SK-N-SH treated with all-trans-retinoic acid at 6 μM for 48 hours (cell line): Measurements from ENCODE around the gene ELP1.

ENCODE experiments used
- ARNTL ChIP-seq: fragments of 450-650 bp; formaldehyde crosslinking; IDR thresholded peaks from 2 replicates; pipeline ENCODE4 v1.5.0; 2020; ENCODE audit warnings: low read depth, mild to moderate bottlenecking, moderate library complexity, borderline replicate concordance
- ESRRG ChIP-seq: fragments of 250-450 bp; sonication (Bioruptor Pico); IDR thresholded peaks from 2 replicates; pipeline ENCODE4 v1.6.1; 2021; ENCODE audit warnings: mild to moderate bottlenecking
- ISL1 ChIP-seq: fragments of 250-450 bp; sonication (Bioruptor Pico); IDR thresholded peaks from 2 replicates; pipeline ENCODE4 v2.1.2; 2022; ENCODE audit warnings: mild to moderate bottlenecking, moderate library complexity
- RARB ChIP-seq: fragments of 250-450 bp; sonication (Bioruptor Pico); IDR thresholded peaks from 2 replicates; pipeline ENCODE4 v1.8.0; 2021; ENCODE audit warnings: mild to moderate bottlenecking, moderate library complexity
- TOX ChIP-seq: fragments of 250-450 bp; sonication (Bioruptor Pico); IDR thresholded peaks from 2 replicates; pipeline ENCODE4 v1.8.0; 2021; ENCODE audit warnings: mild to moderate bottlenecking, moderate library complexity, borderline replicate concordance
- ZC3H10 ChIP-seq: fragments of 250-450 bp; sonication (Bioruptor Pico); IDR thresholded peaks from 2 replicates; pipeline ENCODE4 v1.5.1; 2021; ENCODE audit warnings: mild to moderate bottlenecking, moderate library complexity
- TF ChIP-seq, protein P1 (sequence below): fragments of 250-450 bp; sonication (Bioruptor Pico); IDR thresholded peaks from 2 replicates; pipeline ENCODE4 v1.8.0; 2021; ENCODE audit warnings: low read depth, mild to moderate bottlenecking, moderate library complexity, borderline replicate concordance
- TF ChIP-seq, protein P2 (sequence below): fragments of 250-450 bp; sonication (Bioruptor Pico); IDR thresholded peaks from 2 replicates; pipeline ENCODE4 v1.5.1; 2020; ENCODE audit warnings: low read depth, mild to moderate bottlenecking, moderate library complexity
- TF ChIP-seq, protein P3 (sequence below): fragments of 250-450 bp; sonication (Bioruptor Pico); IDR thresholded peaks from 2 replicates; pipeline ENCODE4 v1.8.0; 2020; ENCODE audit warnings: mild to moderate bottlenecking, moderate library complexity, borderline replicate concordance

GRCh38 chr9:108850293-108850897 is 83.5 kb downstream of the ELP1 start:
- TF ChIP-seq ESRRG (CRISPR knock-in tag) (no peak), RARB (CRISPR knock-in tag) (no peak), ZC3H10 (CRISPR knock-in tag) (no peak), ISL1 (CRISPR knock-in tag) (no peak), TOX (CRISPR knock-in tag) (no peak), ARNTL (no peak)
- TF ChIP-seq, protein P1, sequence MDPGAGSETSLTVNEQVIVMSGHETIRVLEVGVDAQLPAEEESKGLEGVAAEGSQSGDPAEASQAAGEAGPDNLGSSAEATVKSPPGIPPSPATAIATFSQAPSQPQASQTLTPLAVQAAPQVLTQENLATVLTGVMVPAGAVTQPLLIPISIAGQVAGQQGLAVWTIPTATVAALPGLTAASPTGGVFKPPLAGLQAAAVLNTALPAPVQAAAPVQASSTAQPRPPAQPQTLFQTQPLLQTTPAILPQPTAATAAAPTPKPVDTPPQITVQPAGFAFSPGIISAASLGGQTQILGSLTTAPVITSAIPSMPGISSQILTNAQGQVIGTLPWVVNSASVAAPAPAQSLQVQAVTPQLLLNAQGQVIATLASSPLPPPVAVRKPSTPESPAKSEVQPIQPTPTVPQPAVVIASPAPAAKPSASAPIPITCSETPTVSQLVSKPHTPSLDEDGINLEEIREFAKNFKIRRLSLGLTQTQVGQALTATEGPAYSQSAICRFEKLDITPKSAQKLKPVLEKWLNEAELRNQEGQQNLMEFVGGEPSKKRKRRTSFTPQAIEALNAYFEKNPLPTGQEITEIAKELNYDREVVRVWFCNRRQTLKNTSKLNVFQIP (CRISPR knock-in tag) = no peak
- TF ChIP-seq, protein P2, sequence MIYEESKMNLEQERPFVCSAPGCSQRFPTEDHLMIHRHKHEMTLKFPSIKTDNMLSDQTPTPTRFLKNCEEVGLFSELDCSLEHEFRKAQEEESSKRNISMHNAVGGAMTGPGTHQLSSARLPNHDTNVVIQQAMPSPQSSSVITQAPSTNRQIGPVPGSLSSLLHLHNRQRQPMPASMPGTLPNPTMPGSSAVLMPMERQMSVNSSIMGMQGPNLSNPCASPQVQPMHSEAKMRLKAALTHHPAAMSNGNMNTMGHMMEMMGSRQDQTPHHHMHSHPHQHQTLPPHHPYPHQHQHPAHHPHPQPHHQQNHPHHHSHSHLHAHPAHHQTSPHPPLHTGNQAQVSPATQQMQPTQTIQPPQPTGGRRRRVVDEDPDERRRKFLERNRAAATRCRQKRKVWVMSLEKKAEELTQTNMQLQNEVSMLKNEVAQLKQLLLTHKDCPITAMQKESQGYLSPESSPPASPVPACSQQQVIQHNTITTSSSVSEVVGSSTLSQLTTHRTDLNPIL = no peak
- TF ChIP-seq, protein P3, sequence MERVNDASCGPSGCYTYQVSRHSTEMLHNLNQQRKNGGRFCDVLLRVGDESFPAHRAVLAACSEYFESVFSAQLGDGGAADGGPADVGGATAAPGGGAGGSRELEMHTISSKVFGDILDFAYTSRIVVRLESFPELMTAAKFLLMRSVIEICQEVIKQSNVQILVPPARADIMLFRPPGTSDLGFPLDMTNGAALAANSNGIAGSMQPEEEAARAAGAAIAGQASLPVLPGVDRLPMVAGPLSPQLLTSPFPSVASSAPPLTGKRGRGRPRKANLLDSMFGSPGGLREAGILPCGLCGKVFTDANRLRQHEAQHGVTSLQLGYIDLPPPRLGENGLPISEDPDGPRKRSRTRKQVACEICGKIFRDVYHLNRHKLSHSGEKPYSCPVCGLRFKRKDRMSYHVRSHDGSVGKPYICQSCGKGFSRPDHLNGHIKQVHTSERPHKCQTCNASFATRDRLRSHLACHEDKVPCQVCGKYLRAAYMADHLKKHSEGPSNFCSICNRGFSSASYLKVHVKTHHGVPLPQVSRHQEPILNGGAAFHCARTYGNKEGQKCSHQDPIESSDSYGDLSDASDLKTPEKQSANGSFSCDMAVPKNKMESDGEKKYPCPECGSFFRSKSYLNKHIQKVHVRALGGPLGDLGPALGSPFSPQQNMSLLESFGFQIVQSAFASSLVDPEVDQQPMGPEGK = no peak
